ENCODE results near the gene GALNT9. TPM values are rescaled to one million over a fixed set of nuclear protein-coding genes. Genes with fewer than 3 reads are reported as not detected.

GALNT9 gene
- total and polyA plus RNA-seq, 9 donors: 0.12 to 21.9 (median 1.3) TPM; not detected in 1

DNA sequence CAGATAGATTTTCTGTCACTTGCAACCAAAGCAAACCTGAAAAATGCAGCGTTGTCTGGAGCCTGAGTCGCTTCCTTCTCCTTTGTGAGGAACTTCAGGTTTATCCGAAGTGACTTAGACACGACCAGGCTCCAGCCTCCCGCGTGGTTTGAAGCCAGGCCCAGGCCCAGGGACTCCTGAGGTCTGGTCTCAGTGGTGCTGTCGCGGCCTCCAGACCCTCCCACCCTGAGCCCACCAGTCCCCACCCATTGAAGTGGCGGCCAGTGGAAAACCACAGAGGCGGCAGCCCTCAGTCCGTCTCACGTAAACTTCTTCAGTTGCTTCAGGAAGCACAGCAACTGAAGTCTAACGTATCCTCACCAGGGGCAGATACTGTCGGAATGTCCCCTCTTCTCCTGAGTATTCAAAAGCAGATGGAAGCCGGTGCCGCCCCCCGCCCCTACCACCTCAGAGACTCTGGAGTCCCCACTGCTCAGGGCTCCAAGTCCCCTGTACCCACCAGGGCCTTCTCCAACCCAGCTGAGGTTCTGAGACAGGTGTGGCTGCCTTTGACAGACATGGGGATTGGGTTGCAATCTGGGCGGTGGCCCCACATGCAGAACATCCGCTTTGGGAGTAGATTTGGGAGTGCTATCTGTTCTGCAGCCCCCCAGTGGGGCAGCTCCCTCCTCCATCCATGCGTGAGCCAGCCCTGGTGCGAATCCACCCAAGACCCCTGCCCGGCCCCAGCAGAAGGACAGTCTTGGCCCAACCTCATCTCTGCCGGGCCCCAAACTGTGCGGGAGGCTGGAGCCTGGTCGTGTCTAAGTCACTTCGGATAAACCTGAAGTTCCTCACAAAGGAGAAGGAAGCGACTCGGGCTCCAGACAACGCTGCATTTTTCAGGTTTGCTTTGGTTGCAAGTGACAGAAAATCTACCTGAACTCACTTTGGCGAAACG, 26.6 kb upstream of the GALNT9 start:
- no peak for DNase-seq
- Histone ChIP-seq H3K27ac (no peak overlapping the region), H3K4me3 (no peak overlapping the region), H3K4me1 (ENCODE audit: insufficient read depth) (peaks cover 2% of the 10 kb centered on the region), H3K27me3 (no peaks in the 10 kb centered on the region), H3K9me3 (no peaks in the 10 kb centered on the region), H3K36me3 (no peaks in the 10 kb centered on the region)
- TF ChIP-seq, protein P1, sequence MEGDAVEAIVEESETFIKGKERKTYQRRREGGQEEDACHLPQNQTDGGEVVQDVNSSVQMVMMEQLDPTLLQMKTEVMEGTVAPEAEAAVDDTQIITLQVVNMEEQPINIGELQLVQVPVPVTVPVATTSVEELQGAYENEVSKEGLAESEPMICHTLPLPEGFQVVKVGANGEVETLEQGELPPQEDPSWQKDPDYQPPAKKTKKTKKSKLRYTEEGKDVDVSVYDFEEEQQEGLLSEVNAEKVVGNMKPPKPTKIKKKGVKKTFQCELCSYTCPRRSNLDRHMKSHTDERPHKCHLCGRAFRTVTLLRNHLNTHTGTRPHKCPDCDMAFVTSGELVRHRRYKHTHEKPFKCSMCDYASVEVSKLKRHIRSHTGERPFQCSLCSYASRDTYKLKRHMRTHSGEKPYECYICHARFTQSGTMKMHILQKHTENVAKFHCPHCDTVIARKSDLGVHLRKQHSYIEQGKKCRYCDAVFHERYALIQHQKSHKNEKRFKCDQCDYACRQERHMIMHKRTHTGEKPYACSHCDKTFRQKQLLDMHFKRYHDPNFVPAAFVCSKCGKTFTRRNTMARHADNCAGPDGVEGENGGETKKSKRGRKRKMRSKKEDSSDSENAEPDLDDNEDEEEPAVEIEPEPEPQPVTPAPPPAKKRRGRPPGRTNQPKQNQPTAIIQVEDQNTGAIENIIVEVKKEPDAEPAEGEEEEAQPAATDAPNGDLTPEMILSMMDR (IDR thresholded peaks at IDR 0.05): no peak
- no peak for TF ChIP-seq EP300 (IDR thresholded peaks at IDR 0.05)
- intact Hi-C loops (cut with DNase I): no loop called here
- 81 to 86% (median 84%) methylated on average over 31 of the region's 31 CpGs for WGBS, 3 donors

DNA sequence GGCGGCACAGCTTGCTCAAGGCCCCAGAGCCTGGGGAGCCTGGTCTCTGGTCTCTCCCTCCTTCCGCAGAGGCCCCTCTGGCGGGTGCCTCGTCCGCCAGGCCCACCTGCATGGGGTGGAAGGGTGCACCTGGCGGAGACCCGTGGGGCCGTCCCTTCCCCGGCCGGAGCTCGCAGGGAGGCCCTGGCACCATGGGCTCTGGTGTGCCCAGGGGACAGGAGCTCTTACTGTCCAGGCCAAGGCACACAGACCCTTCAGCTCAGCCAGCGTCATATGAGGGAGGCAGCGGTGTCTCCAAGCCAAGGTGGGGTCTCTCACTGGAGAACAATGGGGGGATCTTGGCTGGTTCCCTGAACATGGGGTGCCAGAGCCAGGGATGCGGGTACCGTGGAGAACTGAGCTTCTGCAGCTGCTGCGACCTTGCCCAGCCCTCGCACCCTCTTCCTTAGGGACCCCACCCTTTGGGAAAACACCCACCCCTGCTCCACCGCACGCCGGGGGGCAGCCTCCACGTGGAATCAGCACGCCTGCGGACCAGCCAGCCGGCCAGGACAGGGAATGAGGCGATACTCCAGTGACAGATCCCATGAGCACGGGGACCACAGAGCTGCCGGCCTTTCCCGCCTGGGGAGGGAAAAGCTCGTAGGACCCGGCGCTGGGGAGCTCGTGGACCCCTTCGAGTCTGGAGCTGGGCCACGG, 25.7 kb upstream of the GALNT9 start:
- H3K4me3 ChIP-seq: no peak overlapping the region
- DNase-seq: no peak
- no peaks in the 10 kb centered on the region for H3K9me3 ChIP-seq
- intact Hi-C loops (cut with DNase I): no loop called here
- 87 to 92% (median 89%) methylated on average over 29 to 34 of the region's 34 CpGs for WGBS, 3 donors
- H3K27ac ChIP-seq: no peak overlapping the region
- TF ChIP-seq, protein P1 (IDR thresholded peaks at IDR 0.05): no peak
- TF ChIP-seq POLR2A (IDR thresholded peaks at IDR 0.05) (no peak), EP300 (IDR thresholded peaks at IDR 0.05) (no peak)
- no peaks in the 10 kb centered on the region for H3K36me3 ChIP-seq
- H3K4me1 ChIP-seq (ENCODE audit: insufficient read depth): peaks cover 2% of the 10 kb centered on the region
- no peaks in the 10 kb centered on the region for H3K27me3 ChIP-seq

GRCh38 chr12:132354211-132354981, 25.0 kb upstream of the GALNT9 start:
- Histone ChIP-seq H3K27ac (no peak overlapping the region), H3K27me3 (no peaks in the 10 kb centered on the region), H3K4me3 (no peak overlapping the region), H3K36me3 (no peaks in the 10 kb centered on the region), H3K9me3 (no peaks in the 10 kb centered on the region), H3K4me1 (ENCODE audit: insufficient read depth) (peaks cover 2% of the 10 kb centered on the region)
- DNase-seq: no peak
- WGBS, 3 donors: 44 to 58% (median 56%) methylated on average over 43 of the region's 43 CpGs
- intact Hi-C loops (cut with DNase I): no loop called here
- no peak for TF ChIP-seq POLR2A (IDR thresholded peaks at IDR 0.05)
- no peak for TF ChIP-seq EP300 (IDR thresholded peaks at IDR 0.05)
- TF ChIP-seq, protein P1 (IDR thresholded peaks at IDR 0.05): no peak

GRCh38 chr12:132353811-132354210, 24.4 kb upstream of the GALNT9 start:
- 62 to 71% (median 68%) methylated on average over 15 of the region's 15 CpGs for WGBS, 3 donors
- no peaks in the 10 kb centered on the region for H3K36me3 ChIP-seq
- no peak for DNase-seq
- H3K27ac ChIP-seq: no peak overlapping the region
- intact Hi-C loops (cut with DNase I): no loop called here
- TF ChIP-seq, protein P1 (IDR thresholded peaks at IDR 0.05): no peak
- TF ChIP-seq EP300 (IDR thresholded peaks at IDR 0.05) (no peak), POLR2A (IDR thresholded peaks at IDR 0.05) (no peak)
- peaks cover 2% of the 10 kb centered on the region for H3K4me1 ChIP-seq (ENCODE audit: insufficient read depth)
- H3K9me3 ChIP-seq: no peaks in the 10 kb centered on the region
- H3K27me3 ChIP-seq: no peaks in the 10 kb centered on the region
- no peak overlapping the region for H3K4me3 ChIP-seq

Measured in ovary (tissue), 9 donors.